A549 (cell line): ENCODE data around the gene LCN15. TPM values are rescaled to one million over a fixed set of nuclear protein-coding genes. Genes with fewer than 3 reads are reported as not detected.

Experiments used
- ATAC-seq, 2 experiments: fragments of 200-7000 bp in 1 of 2; fragments of >200 bp in 1 of 2; cut with Nextera tagmentation in 1 of 2; cut with Tn5 transposase in 1 of 2; 3 replicates each; pipeline versions ENCODE4 v1.8.0 to v1.9.1; 2018 to 2020; ENCODE audit warnings: mild to moderate bottlenecking in 1 of 2, moderate library complexity in 1 of 2
- CTCF ChIA-PET: fragments of 300-600 bp; sonication (Branson Sonifier 250); formaldehyde crosslinking; extraction: SDS; loops from one replicate; lab custom pipeline; 2021; ENCODE audit warnings: antibody characterized with exemption, inconsistent platforms; lab: Yijun Ruan, JAX
- POLR2A ChIA-PET: fragments of 350-600 bp; formaldehyde crosslinking; extraction: SDS; loops from one replicate; lab custom pipeline; 2021; ENCODE audit warnings: antibody characterized with exemption, inconsistent platforms; lab: Yijun Ruan, JAX
- DNase-seq, 2 experiments: peaks; one replicate each; pipeline versions ENCODE4 v3.0.0 to v3.0.0-alpha.2; 2011 to 2016; ENCODE audit warnings: low read depth in 1 of 2, low spot score in 1 of 2
- FAIRE-seq: peaks from 2 replicates; lab custom pipeline; 2011; peaks lifted over from hg19 to GRCh38; lab: Jason Lieb, UNC
- H3K27ac ChIP-seq, 2 experiments: fragments of >200 bp; sonication (Bioruptor Twin); formaldehyde crosslinking; 3 replicates each; pipeline ENCODE4 v1.5.1; 2016 to 2017
- H3K4me1 ChIP-seq: fragments of >200 bp; sonication (Bioruptor Twin); formaldehyde crosslinking; 3 replicates; pipeline ENCODE4 v1.6.1; 2016
- H3K4me2 ChIP-seq: fragments of >200 bp; sonication (Bioruptor Twin); formaldehyde crosslinking; 3 replicates; pipeline ENCODE4 v1.6.1; 2016
- H3K4me3 ChIP-seq: fragments of >200 bp; sonication (Bioruptor Twin); formaldehyde crosslinking; 3 replicates; pipeline ENCODE4 v1.5.1; 2016
- H3K9me3 ChIP-seq: fragments of >200 bp; sonication (Bioruptor Twin); formaldehyde crosslinking; 3 replicates; pipeline ENCODE4 v1.6.1; 2016
- ESRRA ChIP-seq: fragments of 150-350 bp; IDR thresholded peaks from 2 replicates; pipeline ENCODE4 v1.6.1; 2014; ENCODE audit warnings: mild to moderate bottlenecking, low read length, borderline replicate concordance
- FOSB ChIP-seq: fragments of 250-450 bp; sonication (Bioruptor Pico); IDR thresholded peaks from 2 replicates; pipeline ENCODE4 v1.5.0; 2020; ENCODE audit warnings: mild to moderate bottlenecking, moderate library complexity
- FOSL2 ChIP-seq, 2 experiments: fragments of 450-650 bp in 1 of 2; fragments of >200 bp in 1 of 2; sonication (Bioruptor Twin) in 1 of 2; formaldehyde crosslinking; IDR thresholded peaks; 2 replicates each; pipeline versions ENCODE4 v1.5.0 to v1.6.1; 2016 to 2020; ENCODE audit warnings: mild to moderate bottlenecking in 1 of 2, moderate library complexity in 1 of 2
- GATA3 ChIP-seq: IDR thresholded peaks from 2 replicates; pipeline ENCODE4 v1.6.1; 2012; ENCODE audit warnings: borderline replicate concordance
- HDAC2 ChIP-seq: fragments of 200-600 bp; sonication (generic); IDR thresholded peaks from 2 replicates; pipeline ENCODE4 v1.6.1; 2016
- JUNB ChIP-seq: fragments of >200 bp; sonication (Bioruptor Twin); formaldehyde crosslinking; IDR thresholded peaks from 2 replicates; pipeline ENCODE4 v1.6.1; 2016
- MAFK ChIP-seq: fragments of 450-650 bp; IDR thresholded peaks from 2 replicates; pipeline ENCODE4 v1.6.1; 2014; ENCODE audit not compliant: partially characterized antibody
- NPAS2 ChIP-seq: fragments of 250-450 bp; sonication (Bioruptor Pico); IDR thresholded peaks from 2 replicates; pipeline ENCODE4 v1.8.0; 2022; ENCODE audit warnings: mild to moderate bottlenecking, moderate library complexity, borderline replicate concordance
- NR3C1 ChIP-seq: fragments of >200 bp; sonication (Bioruptor Twin); formaldehyde crosslinking; IDR thresholded peaks from 3 replicates; pipeline ENCODE4 v1.6.1; 2017
- PHF8 ChIP-seq: fragments of 200-600 bp; sonication (generic); IDR thresholded peaks from 2 replicates; pipeline ENCODE4 v1.6.1; 2016; ENCODE audit warnings: low read depth, mild to moderate bottlenecking, antibody characterized with exemption, moderate library complexity, borderline replicate concordance
- POLR2A ChIP-seq: IDR thresholded peaks from 2 replicates; pipeline ENCODE4 v1.6.1; 2012; ENCODE audit warnings: mild to moderate bottlenecking, low read length
- RFX5 ChIP-seq: fragments of 450-650 bp; IDR thresholded peaks from 2 replicates; pipeline ENCODE4 v1.7.1; 2014; ENCODE audit warnings: antibody characterized with exemption, mild to moderate bottlenecking, moderate library complexity
- WGBS: methylation state at CpG from one replicate; pipeline ENCODE4 v1.1.6; 2017; ENCODE audit errors: missing lambda C conversion rate; 5-methylcytosine and 5-hydroxymethylcytosine counted together
- polyA plus RNA-seq, 4 experiments: library from polyadenylated mRNA; depleted of rRNA in 3 of 4; stranded (reverse); fragments of >200 nt; fragmentation: RNase III in 1 of 4; extraction: RNeasy Plus Mini Kit Qiagen cat#74134 plus additional on column Dnase treatment in 1 of 4; gene quantifications; 2 replicates in 3 of 4; 3 replicates in 1 of 4; pipeline ENCODE4 v1.2.3, GENCODE V29; 2011 to 2017
- TF ChIP-seq, protein P1 (sequence below): fragments of >200 bp; sonication (Bioruptor Twin); formaldehyde crosslinking; IDR thresholded peaks from 3 replicates; pipeline ENCODE4 v1.5.1; 2016
- TF ChIP-seq, protein P2 (sequence below): fragments of 150-350 bp; IDR thresholded peaks from 2 replicates; pipeline ENCODE4 v1.6.1; 2014; ENCODE audit warnings: low read depth, mild to moderate bottlenecking, low read length
- TF ChIP-seq, protein P3 (sequence below): IDR thresholded peaks from 2 replicates; pipeline ENCODE4 v1.6.1; 2012
- TF ChIP-seq, protein P4 (sequence below): IDR thresholded peaks from 2 replicates; pipeline ENCODE4 v1.6.1; 2012; ENCODE audit warnings: low read depth, borderline replicate concordance
- TF ChIP-seq, protein P5 (sequence below): fragments of 200-600 bp; sonication (generic); IDR thresholded peaks from 2 replicates; pipeline ENCODE4 v1.6.1; 2016; ENCODE audit warnings: antibody characterized with exemption, mild to moderate bottlenecking, moderate library complexity

Gene LCN15
- polyA plus RNA-seq, 2 of the 4 experiments (the other 2 are of a cell fraction) = 0.09 to 0.10 TPM

DNA sequence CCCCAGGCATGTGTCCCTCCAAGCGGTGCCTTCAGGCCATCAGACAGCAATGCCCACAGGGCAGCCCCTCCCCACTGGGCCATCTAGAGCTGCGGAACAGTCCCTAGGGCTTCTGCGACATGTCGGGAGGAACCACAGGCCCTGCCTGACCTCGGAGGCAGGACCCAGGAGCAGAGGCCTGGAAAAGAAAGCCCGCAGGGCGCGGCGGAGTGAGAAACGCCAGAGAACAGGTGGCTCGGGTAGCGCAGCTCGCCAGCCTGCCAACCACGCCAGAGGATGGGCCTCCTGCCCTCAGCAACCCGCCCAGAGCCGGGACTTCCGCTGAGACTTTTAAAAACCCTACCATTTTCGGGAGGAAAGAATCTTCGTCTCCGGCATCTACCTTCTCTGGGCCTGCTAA, 7.0 kb downstream of the LCN15 start:
- FAIRE-seq (no peak), ATAC-seq (no peak), DNase-seq (no peak)
- peaks cover 4% of the 10 kb centered on the region; the same call in 2 of the 3 replicates for H3K4me1 ChIP-seq
- H3K27ac ChIP-seq = no peak overlapping the region
- 83% methylated on average over 20 of the region's 20 CpGs for WGBS
- POLR2A ChIA-PET = no interaction called here
- H3K9me3 ChIP-seq = peaks cover under 1% of the 10 kb centered on the region
- H3K4me3 ChIP-seq = no peak overlapping the region
- CTCF ChIA-PET = interaction anchor here (0.6 to 28.0 kb wide), 7 partner anchors 11 to 307 kb away, joined by 3 to 625 read pairs (median 7); partner anchors contain the start of genes LCN10, LCN6 and TMEM141
- no peak overlapping the region for H3K4me2 ChIP-seq
- TF ChIP-seq FOSB (CRISPR knock-in tag) (no peak), FOSL2 (IDR thresholded peaks at IDR 0.05) (no peak), FOSL2 (CRISPR knock-in tag; IDR thresholded peaks at IDR 0.05) (no peak), NR3C1 (no peak), NPAS2 (no peak)
- TF ChIP-seq, protein P1, sequence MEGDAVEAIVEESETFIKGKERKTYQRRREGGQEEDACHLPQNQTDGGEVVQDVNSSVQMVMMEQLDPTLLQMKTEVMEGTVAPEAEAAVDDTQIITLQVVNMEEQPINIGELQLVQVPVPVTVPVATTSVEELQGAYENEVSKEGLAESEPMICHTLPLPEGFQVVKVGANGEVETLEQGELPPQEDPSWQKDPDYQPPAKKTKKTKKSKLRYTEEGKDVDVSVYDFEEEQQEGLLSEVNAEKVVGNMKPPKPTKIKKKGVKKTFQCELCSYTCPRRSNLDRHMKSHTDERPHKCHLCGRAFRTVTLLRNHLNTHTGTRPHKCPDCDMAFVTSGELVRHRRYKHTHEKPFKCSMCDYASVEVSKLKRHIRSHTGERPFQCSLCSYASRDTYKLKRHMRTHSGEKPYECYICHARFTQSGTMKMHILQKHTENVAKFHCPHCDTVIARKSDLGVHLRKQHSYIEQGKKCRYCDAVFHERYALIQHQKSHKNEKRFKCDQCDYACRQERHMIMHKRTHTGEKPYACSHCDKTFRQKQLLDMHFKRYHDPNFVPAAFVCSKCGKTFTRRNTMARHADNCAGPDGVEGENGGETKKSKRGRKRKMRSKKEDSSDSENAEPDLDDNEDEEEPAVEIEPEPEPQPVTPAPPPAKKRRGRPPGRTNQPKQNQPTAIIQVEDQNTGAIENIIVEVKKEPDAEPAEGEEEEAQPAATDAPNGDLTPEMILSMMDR = no peak

DNA sequence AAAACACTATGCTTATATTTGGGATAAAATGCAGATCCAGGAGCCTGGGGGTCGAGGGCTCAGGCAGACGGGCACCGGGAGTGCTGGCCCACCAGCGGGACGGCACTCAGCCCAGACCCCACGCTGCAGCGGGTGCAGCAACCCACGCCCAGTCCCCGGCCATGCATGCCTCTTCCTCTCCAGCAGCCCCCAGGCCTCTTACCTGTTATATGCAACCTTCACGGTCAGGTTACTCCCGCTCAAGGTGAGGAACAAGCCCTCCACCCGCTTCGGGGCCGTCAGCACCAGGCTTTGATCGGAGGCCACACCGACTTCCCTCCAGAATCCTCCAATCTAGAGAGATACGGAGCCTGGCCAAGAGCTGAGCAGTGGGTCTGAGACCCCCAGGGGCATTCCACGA, 7.5 kb downstream of the LCN15 start:
- 83% methylated on average over 18 of the region's 18 CpGs for WGBS
- FAIRE-seq (no peak), DNase-seq (no peak), ATAC-seq (no peak)
- peaks cover 4% of the 10 kb centered on the region; the same call in 1 of the 3 replicates for H3K4me1 ChIP-seq
- peaks cover 5% of the 10 kb centered on the region for H3K9me3 ChIP-seq
- ChIA-PET CTCF (interaction anchor here (0.8 to 28.0 kb wide), 5 partner anchors 10 to 308 kb away, joined by 3 to 625 read pairs (median 42); partner anchors contain the start of genes LCN10, LCN6 and TMEM141), POLR2A (no interaction called here)
- H3K4me2 ChIP-seq = no peak overlapping the region
- TF ChIP-seq RFX5 (no peak), FOSL2 (IDR thresholded peaks at IDR 0.05) (no peak), FOSL2 (CRISPR knock-in tag; IDR thresholded peaks at IDR 0.05) (no peak), ESRRA (no peak), JUNB (no peak)
- TF ChIP-seq, protein P2, sequence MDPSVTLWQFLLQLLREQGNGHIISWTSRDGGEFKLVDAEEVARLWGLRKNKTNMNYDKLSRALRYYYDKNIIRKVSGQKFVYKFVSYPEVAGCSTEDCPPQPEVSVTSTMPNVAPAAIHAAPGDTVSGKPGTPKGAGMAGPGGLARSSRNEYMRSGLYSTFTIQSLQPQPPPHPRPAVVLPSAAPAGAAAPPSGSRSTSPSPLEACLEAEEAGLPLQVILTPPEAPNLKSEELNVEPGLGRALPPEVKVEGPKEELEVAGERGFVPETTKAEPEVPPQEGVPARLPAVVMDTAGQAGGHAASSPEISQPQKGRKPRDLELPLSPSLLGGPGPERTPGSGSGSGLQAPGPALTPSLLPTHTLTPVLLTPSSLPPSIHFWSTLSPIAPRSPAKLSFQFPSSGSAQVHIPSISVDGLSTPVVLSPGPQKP = no peak
- H3K4me3 ChIP-seq = no peak overlapping the region
- no peak overlapping the region for H3K27ac ChIP-seq

DNA sequence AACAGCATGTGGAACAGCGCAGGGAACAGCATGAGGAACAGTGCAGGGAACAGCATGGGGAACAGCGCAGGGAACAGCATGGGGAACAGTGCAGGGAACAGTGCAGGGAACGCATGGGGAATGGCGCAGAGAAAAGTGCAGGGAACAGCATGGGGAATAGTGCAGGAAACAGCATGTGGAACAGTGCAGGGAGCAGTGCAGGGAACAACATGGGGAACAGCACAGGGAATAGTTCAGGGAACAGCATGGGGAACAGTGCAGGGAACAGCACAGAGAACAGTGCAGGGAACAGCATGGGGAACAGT, 8.2 kb downstream of the LCN15 start:
- H3K9me3 ChIP-seq = peaks cover 13% of the 10 kb centered on the region
- WGBS = 97% methylated on average over 4 of the region's 4 CpGs
- POLR2A ChIA-PET = no interaction called here
- CTCF ChIA-PET = interaction anchor here (28.0 kb wide), 1 partner anchor 22 kb away, joined by 625 read pairs; the partner anchor contains the start of gene TMEM141
- no peak overlapping the region for H3K27ac ChIP-seq
- DNase-seq (no peak), FAIRE-seq (no peak), ATAC-seq (no peak)
- no peak overlapping the region for H3K4me3 ChIP-seq
- peaks cover 2% of the 10 kb centered on the region; the same call in 1 of the 3 replicates for H3K4me1 ChIP-seq
- no peak for TF ChIP-seq POLR2A
- TF ChIP-seq, protein P3, sequence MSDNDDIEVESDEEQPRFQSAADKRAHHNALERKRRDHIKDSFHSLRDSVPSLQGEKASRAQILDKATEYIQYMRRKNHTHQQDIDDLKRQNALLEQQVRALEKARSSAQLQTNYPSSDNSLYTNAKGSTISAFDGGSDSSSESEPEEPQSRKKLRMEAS = no peak
- TF ChIP-seq, protein P4, sequence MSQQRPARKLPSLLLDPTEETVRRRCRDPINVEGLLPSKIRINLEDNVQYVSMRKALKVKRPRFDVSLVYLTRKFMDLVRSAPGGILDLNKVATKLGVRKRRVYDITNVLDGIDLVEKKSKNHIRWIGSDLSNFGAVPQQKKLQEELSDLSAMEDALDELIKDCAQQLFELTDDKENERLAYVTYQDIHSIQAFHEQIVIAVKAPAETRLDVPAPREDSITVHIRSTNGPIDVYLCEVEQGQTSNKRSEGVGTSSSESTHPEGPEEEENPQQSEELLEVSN = no peak
- TF ChIP-seq HDAC2 = no peak
- TF ChIP-seq, protein P5, sequence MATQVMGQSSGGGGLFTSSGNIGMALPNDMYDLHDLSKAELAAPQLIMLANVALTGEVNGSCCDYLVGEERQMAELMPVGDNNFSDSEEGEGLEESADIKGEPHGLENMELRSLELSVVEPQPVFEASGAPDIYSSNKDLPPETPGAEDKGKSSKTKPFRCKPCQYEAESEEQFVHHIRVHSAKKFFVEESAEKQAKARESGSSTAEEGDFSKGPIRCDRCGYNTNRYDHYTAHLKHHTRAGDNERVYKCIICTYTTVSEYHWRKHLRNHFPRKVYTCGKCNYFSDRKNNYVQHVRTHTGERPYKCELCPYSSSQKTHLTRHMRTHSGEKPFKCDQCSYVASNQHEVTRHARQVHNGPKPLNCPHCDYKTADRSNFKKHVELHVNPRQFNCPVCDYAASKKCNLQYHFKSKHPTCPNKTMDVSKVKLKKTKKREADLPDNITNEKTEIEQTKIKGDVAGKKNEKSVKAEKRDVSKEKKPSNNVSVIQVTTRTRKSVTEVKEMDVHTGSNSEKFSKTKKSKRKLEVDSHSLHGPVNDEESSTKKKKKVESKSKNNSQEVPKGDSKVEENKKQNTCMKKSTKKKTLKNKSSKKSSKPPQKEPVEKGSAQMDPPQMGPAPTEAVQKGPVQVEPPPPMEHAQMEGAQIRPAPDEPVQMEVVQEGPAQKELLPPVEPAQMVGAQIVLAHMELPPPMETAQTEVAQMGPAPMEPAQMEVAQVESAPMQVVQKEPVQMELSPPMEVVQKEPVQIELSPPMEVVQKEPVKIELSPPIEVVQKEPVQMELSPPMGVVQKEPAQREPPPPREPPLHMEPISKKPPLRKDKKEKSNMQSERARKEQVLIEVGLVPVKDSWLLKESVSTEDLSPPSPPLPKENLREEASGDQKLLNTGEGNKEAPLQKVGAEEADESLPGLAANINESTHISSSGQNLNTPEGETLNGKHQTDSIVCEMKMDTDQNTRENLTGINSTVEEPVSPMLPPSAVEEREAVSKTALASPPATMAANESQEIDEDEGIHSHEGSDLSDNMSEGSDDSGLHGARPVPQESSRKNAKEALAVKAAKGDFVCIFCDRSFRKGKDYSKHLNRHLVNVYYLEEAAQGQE = no peak
- no peak for TF ChIP-seq MAFK
- TF ChIP-seq PHF8 = no peak
- no peak for TF ChIP-seq GATA3
- TF ChIP-seq JUNB = no peak
- H3K4me2 ChIP-seq = no peak overlapping the region
